ENCODE measurements around the gene COBLL1. TPM values are rescaled to one million over a fixed set of nuclear protein-coding genes. Genes with fewer than 3 reads are reported as not detected.

Gene COBLL1
- total RNA-seq, 1 experiment from 2014 or later: 4.4 TPM

DNA sequence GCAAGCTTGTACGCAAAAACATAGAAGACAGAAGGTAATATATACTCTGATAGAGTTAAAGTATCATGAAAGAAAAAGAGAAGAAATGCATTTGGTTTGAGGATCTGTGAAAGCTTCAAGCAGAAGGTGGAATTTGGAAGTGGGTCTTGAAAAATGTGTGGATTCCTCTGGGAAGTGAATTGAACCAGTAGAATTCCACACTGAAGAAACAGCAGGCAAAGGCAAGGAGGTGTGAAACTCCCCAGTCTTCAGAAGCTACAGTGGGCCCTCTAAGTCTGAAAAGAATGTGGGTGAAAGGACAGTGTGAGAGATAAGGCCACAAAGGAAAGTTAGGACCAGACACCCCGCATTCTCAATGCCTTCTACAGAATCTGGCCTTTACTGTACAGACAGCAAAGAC, 25.6 kb downstream of the COBLL1 start:
- no peaks in the 10 kb centered on the region for H3K9me3 ChIP-seq (ENCODE audit: control insufficient read depth, insufficient read depth, low read depth, low read length)
- BruUV-seq (replicated peaks): no TSS peak
- in situ Hi-C loops (cut with HindIII; ENCODE audit: low pct_unique_long_range_greater_than_20kb, low sequenced_read_pairs) (no loop called here), intact Hi-C loops (cut with micrococcal nuclease; ENCODE audit: unreplicated experiment) (no loop called here)
- no peaks in the 10 kb centered on the region for H3K27me3 ChIP-seq (ENCODE audit: control insufficient read depth, insufficient read depth, low read length)
- H3K4me3 ChIP-seq (ENCODE audit: low read depth in 2 of 2, low read length in 2 of 2): no peak overlapping the region
- H3K27ac ChIP-seq (ENCODE audit: low read length): no peak overlapping the region
- TF ChIP-seq POLR2AphosphoS5 (IDR thresholded peaks at IDR 0.05; ENCODE audit: low read depth, low read length) (no peak), TCF7L2 (IDR thresholded peaks at IDR 0.05; ENCODE audit: low read depth, low read length) (no peak), SIN3A (IDR thresholded peaks at IDR 0.05; ENCODE audit: borderline replicate concordance, insufficient read depth, low read depth, low read length) (no peak)
- TF ChIP-seq, protein P1, sequence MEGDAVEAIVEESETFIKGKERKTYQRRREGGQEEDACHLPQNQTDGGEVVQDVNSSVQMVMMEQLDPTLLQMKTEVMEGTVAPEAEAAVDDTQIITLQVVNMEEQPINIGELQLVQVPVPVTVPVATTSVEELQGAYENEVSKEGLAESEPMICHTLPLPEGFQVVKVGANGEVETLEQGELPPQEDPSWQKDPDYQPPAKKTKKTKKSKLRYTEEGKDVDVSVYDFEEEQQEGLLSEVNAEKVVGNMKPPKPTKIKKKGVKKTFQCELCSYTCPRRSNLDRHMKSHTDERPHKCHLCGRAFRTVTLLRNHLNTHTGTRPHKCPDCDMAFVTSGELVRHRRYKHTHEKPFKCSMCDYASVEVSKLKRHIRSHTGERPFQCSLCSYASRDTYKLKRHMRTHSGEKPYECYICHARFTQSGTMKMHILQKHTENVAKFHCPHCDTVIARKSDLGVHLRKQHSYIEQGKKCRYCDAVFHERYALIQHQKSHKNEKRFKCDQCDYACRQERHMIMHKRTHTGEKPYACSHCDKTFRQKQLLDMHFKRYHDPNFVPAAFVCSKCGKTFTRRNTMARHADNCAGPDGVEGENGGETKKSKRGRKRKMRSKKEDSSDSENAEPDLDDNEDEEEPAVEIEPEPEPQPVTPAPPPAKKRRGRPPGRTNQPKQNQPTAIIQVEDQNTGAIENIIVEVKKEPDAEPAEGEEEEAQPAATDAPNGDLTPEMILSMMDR (IDR thresholded peaks at IDR 0.05): no peak
- TF ChIP-seq, protein P2, sequence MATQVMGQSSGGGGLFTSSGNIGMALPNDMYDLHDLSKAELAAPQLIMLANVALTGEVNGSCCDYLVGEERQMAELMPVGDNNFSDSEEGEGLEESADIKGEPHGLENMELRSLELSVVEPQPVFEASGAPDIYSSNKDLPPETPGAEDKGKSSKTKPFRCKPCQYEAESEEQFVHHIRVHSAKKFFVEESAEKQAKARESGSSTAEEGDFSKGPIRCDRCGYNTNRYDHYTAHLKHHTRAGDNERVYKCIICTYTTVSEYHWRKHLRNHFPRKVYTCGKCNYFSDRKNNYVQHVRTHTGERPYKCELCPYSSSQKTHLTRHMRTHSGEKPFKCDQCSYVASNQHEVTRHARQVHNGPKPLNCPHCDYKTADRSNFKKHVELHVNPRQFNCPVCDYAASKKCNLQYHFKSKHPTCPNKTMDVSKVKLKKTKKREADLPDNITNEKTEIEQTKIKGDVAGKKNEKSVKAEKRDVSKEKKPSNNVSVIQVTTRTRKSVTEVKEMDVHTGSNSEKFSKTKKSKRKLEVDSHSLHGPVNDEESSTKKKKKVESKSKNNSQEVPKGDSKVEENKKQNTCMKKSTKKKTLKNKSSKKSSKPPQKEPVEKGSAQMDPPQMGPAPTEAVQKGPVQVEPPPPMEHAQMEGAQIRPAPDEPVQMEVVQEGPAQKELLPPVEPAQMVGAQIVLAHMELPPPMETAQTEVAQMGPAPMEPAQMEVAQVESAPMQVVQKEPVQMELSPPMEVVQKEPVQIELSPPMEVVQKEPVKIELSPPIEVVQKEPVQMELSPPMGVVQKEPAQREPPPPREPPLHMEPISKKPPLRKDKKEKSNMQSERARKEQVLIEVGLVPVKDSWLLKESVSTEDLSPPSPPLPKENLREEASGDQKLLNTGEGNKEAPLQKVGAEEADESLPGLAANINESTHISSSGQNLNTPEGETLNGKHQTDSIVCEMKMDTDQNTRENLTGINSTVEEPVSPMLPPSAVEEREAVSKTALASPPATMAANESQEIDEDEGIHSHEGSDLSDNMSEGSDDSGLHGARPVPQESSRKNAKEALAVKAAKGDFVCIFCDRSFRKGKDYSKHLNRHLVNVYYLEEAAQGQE (IDR thresholded peaks at IDR 0.05; ENCODE audit: insufficient read depth in 1 of 2, low read depth in 2 of 2, low read length in 1 of 2): no peak
- H3K36me3 ChIP-seq (ENCODE audit: control insufficient read depth, insufficient read depth, low read length): no peaks in the 10 kb centered on the region
- no peak for DNase-seq (ENCODE audit: low read depth, low spot score)
- no peak for ATAC-seq
- H3K4me1 ChIP-seq (ENCODE audit: control insufficient read depth, insufficient read depth, low read length): no peaks in the 10 kb centered on the region
- POLR2A ChIA-PET: no interaction called here
- CTCF ChIA-PET: no interaction called here

DNA sequence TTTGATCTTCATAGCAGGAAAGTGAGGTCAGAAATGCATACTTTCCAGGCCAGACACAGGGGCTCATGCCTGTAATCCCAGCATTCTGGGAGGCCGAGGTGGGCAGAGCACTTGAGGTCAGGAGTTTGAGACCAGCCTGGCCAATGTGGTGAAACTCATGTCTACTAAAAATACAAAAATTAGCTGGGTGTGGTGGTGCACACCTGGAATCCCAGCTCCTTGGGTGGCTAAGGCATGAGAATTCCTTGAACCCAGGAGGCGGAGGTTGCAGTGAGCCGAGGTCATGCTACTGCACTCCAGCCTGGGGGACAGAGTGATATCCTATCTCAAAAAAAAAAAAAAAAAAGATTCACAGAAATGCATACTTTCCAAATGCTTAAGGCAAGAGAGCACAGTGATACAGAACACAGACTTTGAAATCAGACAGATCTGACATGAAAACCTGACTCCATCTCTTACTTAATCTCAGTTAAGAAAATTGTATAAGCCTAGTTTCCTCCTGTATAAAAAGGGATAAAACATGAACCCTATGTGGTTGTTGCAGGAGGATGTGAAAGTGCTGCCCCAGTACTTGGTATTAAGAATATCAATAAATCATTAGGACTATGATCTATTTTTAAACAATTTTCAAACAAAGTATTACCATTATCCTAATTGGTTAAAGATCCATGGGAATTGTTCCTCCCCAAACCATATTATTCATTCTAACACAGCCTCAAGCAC, 26.4 kb downstream of the COBLL1 start:
- H3K36me3 ChIP-seq (ENCODE audit: control insufficient read depth, insufficient read depth, low read length): no peaks in the 10 kb centered on the region
- DNase-seq (ENCODE audit: low read depth, low spot score) (no peak), ATAC-seq (no peak)
- H3K27me3 ChIP-seq (ENCODE audit: control insufficient read depth, insufficient read depth, low read length): no peaks in the 10 kb centered on the region
- in situ Hi-C loops (cut with HindIII; ENCODE audit: low pct_unique_long_range_greater_than_20kb, low sequenced_read_pairs) (no loop called here), intact Hi-C loops (cut with micrococcal nuclease; ENCODE audit: unreplicated experiment) (no loop called here)
- no peak overlapping the region for H3K4me3 ChIP-seq (ENCODE audit: low read depth in 2 of 2, low read length in 2 of 2)
- no peaks in the 10 kb centered on the region for H3K9me3 ChIP-seq (ENCODE audit: control insufficient read depth, insufficient read depth, low read depth, low read length)
- CTCF ChIA-PET: no interaction called here
- H3K4me1 ChIP-seq (ENCODE audit: control insufficient read depth, insufficient read depth, low read length): no peaks in the 10 kb centered on the region
- no peak overlapping the region for H3K27ac ChIP-seq (ENCODE audit: low read length)
- POLR2A ChIA-PET: no interaction called here
- BruUV-seq (replicated peaks): no TSS peak
- TF ChIP-seq, protein P1 (IDR thresholded peaks at IDR 0.05): no peak
- TF ChIP-seq TCF7L2 (IDR thresholded peaks at IDR 0.05; ENCODE audit: low read depth, low read length): no peak
- TF ChIP-seq, protein P2 (IDR thresholded peaks at IDR 0.05; ENCODE audit: insufficient read depth in 1 of 2, low read depth in 2 of 2, low read length in 1 of 2): no peak
- no peak for TF ChIP-seq POLR2AphosphoS5 (IDR thresholded peaks at IDR 0.05; ENCODE audit: low read depth, low read length)
- no peak for TF ChIP-seq SIN3A (IDR thresholded peaks at IDR 0.05; ENCODE audit: borderline replicate concordance, insufficient read depth, low read depth, low read length)

All from Panc1 (cell line).